Activated gamma-delta T cell treated with anti-CD3 and anti-CD28 coated beads, Interleukin-2, amount 50 U/mL, for 16 hours (primary cell): ENCODE measurements around the gene EMC10.

Experiments used
- DNase-seq: peaks from one replicate; pipeline ENCODE4 v3.0.0-alpha.2; 2020; ENCODE audit warnings: low read depth

EMC10 gene

DNA sequence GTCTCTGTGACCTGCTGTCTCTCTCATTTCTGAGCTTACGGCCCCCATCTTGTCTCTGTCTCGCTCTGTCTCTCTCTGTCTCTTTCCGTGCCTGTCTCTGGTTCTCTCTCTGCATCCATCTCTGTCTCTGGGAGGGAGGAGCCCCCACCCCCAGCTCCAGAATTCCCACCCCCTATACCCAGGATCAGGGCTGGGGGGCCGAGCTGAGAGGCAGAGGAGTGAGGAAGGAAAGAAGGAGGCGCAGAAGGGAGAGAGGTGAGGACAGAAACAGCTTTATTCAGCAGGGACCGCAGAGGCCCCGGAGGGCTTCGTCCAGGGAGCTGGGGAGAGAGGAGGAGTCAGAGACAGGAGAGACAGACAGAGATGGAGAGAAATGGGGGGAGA lies 20.7 kb downstream of the EMC10 start:
- DNase-seq: no peak

DNA sequence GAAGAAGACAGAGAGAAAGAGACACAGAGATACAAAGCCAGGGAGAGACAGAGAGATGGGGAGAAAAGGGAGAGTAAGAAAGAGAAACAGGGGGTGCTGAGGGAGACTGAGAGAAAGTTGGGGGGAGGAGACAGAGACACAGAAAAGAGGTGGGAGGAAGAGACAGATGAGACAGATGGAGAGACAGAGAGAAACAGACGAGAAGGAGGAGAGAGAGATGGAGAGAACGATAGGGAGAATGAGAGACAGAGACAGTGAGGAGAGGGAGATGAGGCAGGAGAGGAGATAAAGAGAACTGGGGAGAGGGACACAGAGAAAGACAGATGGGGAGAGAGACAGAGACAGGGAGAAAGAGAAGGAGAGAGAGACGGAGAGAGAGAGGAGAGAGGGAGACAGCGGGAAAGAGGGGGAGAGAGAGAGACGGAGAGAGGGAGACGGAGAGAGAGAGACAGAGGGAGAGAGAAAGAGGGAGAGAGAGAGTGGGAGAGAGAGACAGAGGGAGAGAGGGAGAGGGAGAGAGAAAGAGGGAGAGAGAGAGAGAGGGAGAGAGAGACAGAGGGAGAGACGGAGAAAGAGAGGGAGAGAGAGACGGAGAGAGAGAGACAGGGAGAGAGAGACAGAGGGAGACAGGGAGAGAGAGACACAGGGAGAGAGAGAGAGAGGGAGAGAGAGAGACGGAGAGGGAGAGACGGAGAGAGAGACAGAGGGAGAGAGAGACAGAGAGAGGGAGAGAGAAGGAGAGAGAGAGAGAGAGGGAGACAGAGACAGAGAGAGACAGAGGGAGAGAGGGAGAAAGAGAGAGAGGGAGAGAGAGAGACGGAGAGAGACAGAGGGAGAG lies 22.1 kb downstream of the EMC10 start:
- DNase-seq: no peak

DNA sequence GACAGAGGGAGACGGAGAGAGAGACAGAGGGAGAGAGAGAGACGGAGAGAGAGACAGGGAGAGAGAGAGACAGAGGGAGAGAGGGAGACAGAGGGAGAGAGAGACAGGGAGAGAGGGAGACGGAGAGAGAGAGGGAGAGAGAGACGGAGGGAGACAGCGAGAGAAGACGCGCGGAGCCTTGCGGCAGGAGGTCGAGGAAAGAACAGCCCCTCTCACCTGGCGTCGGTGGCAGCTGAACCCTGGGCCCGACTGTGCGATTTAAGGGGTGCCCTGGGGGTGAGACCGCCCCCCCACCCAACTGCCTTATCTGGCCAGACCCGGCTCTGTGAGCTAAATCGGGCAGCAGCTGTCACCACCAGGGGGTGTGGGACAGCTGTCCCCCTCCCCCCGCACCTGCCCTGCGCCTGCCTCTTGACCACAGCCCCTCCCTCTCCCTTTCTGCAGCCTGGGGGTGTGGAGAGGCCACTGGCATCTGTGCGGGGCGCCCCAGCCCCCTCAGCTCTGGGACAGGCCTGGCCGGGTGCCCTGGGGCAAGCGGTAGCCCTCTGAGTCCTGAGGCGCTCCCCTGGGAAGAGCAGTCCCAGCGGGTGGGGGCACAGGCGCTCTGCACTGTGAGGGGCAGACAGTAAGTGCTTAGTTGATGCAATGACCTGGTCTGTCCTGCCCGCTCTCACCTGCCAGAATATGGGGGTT lies 23.9 kb downstream of the EMC10 start:
- no peak for DNase-seq

DNA sequence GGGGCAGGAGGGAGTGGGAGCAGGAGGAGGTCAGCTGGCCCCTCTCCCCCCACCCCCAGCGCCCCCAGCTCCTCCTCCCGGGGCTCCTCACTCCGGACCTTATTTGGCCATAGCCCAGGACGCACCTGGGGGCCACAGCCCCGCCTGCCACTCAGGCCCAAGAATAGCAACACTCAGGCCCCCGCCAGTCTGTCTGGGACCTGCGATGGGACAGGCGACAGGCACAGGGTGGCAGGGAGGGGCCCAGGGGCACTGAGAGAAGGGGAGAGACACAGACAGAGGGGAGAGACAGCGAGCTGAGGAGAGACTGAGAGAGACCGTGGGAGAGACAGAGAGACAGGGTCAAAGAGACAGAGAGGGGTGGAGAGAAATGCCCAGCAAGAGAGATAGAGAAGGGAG lies 24.4 kb downstream of the EMC10 start:
- no peak for DNase-seq

DNA sequence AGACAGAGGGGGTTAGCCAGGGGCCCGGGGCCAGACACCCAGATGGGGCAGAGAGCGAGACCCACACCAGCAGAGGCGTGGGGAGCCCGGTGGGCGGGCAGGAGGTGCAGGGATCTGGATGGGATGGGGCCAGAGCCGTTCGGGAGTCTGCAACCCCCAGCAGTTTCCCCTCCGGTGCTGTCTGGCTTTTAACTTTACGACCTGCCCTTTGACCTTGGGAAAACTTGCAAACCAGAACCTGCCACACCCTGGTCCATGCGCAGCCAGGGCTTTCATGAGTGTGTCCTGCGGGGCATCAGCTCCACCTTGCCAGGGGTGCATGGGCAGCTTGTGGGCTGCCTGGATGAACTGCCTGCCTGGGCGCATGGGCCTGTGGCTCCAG lies 24.9 kb downstream of the EMC10 start:
- no peak for DNase-seq

DNA sequence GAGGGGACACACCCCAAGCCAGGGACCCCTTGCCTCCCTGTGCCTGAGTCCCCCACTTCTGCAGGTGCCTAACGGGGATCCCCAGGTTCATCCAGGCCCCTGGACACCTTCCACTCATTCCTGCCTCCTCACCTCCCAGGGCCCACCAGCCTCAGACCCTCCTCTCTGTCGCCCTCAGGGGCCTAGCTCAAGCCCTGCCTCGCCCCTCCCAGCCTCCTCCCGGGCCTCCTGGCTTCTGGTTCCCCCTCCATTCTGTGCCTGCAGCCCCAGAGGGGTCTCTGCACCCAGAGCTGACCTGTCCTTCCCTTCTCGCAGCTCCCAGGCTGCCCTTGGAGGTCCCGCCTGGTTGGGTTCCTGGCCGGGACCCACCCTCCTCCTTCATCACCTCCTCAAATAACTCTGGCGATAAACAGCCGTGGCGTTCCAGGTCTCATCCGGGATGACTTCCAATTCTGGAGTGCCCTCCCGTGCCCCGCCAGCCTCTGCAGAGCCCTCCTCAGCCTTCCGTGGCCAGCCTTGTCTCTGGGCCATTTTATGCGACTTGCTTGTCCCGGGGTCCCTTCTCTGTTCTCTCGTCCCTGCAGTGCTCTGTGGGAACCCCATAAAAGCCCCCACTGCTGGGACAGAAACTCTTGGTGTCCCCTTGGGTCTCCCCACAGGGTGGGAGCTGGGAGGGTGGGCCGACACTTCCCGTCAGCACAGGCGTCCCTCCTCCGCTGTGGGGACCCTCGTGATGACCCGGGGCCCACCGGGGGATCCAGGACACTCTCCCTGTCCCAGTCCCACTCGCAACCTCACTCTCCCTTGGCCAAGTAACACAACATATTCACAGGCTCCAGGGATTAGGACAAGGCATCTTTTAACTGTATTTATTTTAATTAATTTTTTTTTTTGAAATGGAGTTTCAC lies 25.5 kb downstream of the EMC10 start:
- DNase-seq: no peak

DNA sequence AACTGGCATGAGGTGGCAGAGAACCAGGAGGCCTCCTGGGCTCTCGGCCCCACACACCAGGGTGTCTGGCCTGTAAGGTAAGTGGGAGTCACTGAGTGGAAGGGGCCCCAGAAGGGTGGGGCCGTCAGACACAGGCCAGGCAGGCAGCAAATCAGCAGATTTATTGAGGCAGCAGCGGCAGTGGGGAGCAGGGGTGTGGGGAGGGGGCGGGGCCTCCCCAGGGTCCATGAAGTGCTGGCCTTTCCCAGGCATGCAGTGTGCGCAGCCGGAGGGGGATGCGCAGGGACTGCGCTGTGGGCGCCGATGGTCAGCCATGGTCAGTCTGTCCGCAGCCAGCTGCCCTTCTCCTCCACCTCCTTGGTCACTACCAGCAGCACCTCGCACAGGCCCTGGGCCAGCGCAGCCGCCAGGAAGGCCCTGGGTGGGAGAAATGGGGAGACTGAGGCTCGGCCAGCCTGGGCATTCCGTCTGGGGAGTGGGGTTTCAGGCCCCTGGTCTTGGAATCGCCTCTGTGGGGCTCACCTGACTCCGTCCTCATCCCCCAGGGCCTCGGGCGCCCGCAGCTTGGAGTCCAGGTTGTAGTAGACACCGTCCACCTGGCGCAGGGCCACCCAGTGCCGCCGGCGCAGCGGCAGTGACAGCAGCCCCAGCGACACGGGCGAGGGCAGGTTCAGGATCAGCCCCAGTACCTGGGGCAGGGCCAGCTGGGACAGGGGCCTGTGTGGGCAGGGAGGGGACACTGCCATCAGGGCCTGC lies 29.7 kb downstream of the EMC10 start:
- no peak for DNase-seq

DNA sequence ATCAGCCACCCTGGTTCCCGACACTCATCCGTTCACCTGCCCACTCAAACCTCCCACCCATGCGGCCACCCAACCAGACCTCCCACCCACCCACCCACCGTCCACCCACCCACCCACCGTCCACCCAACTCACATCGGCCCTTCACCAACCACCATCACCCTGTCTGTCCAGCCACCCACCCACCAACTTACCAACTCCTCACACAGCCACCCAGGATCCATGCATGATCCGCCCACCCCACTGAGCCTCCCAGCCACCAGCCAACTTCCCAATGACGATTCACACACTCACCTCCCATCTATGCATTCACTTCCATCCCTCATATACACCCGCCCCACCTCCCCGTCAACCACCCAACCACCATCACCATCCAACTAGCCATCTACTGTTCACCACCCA lies 30.4 kb downstream of the EMC10 start:
- DNase-seq: no peak

DNA sequence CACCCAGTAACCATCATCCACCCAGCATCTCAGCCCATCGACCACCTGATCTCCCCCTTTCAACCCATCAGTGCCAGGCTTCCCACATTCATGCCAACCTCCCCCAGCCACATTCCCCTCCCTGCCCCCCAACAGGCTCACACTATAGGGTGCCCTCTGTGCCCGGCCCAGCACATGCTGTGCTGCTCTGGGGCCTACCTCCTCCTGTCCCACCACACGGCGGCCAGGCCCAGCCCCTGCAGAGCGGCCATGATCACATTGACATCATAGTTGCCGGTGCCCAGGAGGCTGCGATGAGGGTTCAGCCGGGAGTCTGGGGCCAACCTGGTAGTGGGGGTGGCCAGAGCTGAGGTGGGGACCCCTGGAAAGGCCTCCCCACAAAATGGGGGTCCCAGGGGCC lies 31.1 kb downstream of the EMC10 start:
- no peak for DNase-seq

DNA sequence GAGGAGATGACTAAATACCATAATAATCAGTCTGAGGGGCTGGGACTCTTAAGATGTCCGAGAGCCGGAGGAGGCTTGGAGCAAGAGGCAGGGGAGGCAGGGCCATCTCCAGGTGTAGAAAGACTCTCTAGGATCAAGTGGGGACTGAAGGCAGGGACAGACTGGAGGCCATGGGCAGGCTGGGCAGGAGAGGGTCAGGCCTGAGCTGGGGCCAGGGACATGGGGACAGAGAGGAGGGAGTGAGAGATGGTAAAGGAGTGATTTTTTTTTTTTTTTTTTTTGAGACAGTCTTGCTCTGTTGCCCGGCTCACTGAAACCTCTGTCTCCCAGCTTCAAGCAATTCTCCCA lies 32.5 kb downstream of the EMC10 start:
- no peak for DNase-seq

DNA sequence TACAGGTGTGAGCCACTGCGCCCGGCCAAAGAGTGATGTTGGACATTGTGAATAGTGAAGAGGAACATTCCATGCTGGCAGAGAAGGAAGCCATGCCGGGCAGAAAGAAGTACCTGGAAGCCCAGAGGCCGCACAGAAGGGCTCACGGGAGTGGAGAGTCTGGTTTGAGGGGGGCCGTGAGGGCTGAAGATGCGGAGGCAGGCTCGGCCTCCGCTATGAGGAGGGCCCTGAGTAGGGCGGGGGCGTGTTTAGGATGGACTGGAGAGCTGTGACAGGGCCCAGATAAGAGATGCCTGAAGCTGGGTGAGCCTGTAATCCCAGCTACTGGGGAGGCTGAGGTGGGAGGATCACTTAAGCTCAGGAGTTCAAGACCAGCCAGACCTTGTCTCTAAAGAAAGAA lies 33.1 kb downstream of the EMC10 start:
- no peak for DNase-seq

DNA sequence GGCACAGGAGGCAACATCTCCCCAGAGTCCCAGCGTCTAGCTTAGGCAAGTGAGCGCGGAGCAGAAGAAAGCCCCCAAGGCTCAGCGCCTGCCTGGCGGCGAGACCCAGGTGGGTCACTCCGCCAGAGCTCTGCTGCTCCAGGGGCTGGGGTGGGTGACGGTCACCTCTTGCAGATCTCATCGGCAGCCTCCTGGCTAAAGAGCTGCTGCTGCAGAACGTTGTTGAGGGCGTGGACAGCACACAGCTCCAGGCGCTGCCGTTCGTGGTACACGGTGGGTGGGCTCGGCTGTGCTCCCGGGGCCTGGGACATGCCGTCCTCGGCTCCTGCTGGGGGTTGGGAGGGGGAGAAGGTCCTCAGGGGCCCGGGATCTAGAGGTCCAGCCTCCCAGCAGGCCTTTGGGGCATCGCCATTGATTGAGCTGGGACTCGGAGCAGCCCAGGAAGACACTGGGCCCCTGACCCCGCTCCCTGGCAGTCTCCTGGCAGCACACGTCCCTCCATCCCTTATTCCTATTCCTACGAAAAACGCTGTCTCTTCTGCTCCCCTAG lies 33.9 kb downstream of the EMC10 start:
- no peak for DNase-seq

DNA sequence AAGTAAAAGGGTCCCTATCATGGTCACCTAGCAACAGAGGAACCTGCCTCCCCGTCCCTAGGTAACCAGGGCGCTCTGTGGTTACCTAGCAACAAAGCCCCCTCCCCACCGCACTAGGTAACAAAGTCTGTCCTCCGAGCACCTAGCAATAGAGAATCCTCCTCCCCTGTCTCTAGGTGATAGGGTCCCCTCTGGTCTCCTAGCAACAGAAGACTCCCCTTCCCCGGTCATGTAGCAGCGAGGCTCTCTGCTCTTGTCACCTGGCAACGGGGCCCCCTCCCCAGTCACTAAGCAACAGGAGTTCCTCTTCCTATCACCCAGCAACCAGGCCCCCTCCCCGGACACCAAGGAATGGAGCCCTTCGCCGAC lies 34.4 kb downstream of the EMC10 start:
- no peak for DNase-seq

DNA sequence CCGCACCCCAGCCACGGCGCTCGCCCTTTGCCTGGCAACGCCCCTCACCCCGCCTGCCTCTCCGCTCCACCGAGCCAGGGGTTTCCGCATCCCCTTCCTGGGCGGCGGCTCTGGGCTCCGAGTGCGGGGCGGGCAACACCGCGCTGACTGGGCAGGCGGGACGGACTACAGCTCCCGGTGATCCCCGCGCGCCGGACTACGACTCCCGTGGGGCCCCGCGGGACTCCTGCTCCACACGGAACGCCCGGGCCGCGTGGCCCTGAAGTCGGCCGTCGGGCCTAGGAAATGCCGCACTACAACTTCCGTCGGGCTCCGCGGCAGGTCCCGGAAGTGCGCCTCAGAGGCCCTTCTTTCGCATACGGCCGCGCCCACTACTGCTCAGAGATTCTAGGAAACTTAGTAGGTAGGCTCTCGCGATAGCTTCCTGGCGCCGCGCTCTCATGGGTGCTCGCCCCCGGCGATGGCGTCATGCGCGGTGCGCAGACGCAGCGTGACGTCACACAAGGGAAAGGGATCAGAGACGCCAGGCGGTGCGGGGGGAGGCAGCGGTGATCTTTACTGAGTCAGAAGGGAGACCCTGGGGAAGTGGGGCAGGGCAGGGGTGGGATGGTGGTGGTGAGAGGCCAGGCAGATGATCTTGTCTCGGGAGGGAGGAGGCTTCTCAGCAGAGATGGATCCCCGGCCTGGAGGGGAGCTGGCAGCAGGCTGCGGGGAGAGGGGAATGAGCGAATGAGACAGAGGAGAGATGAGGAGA lies 34.9 kb downstream of the EMC10 start, which contains the start of gene JOSD2:
JOSD2 (minus strand) TSS at position 123 of the 754 bp plus-strand sequence. CDS start 760 bp downstream, outside the sequence.
- peak; percentile 93 for DNase-seq

DNA sequence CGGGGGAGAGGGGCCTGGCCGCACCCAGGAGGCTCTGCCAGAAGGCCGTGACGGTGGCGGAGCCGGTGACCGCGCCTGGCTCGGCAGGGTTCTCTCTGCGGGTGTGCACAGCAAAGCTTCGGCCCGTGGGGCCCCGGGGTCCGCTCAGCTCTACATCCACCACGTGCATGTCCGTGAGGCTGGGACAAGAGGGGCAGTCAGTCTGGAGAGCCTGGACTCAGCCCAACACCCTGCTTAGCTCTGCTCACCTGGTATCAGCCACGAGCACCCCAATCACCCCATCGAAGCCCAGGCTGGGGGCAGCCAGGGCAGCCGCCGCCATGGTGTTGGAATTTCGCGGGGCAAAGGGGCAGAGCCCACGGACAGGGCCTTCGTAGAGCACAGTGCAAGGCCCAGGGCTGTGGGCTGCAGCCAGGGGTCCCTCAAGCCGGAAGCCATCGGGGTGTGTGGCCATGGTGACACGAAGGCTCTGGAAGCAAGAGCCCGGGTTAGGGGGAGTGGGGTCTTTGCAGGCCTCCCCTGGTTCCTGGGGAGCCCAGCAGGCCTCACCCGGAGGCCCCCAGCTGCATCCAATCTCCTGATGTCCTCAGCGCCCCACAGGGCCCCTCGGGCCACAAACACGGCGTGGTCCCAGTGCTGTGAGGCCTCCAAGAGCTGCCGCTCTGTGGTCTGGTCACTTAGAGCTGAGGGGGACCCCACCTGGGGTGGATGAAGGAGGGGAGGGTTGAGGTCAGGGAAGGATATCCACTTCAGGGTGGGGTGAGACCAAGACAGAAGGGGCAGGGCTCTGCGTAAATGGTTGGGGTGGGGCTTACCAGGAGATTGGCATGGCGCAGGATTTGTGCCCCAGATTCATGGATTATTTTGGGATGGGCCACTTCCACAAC lies 36.0 kb downstream of the EMC10 start:
- DNase-seq: no peak

DNA sequence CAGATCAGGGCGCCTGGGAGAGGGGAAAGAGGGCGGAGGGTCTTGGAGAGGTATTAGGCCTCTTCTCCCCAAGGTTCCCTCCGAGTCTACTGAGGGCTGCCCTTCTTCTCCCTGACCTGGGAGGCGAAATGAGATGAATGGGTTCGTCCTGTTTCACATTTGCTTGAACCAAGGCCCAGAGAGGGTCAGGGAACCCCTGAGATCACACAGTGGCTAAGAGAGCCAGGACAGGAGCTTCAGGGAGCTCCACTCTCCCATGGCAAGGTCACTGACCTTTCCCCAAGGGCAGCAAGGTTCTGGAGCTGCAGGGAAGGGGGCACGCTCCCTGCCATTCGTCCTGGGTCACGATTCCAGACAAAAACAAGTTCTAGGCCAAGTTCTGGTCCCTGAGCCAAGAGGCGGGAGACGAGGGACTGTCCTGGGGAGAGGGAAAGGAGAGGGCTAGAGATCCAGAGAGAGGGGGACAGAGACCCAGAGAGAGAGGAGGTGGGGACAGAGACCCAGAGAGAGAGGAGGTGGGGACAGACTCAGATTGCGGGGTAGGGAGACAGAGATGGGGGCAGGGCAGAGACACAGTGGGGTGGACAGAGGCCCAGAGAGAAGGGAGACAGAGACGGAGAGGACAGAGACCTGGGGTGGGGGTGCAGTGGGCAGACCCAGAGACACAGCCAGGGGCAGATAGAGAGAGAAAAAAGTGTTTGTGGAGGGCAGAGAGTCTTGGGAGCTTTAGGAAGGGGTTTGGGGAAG lies 36.9 kb downstream of the EMC10 start:
- no peak for DNase-seq

DNA sequence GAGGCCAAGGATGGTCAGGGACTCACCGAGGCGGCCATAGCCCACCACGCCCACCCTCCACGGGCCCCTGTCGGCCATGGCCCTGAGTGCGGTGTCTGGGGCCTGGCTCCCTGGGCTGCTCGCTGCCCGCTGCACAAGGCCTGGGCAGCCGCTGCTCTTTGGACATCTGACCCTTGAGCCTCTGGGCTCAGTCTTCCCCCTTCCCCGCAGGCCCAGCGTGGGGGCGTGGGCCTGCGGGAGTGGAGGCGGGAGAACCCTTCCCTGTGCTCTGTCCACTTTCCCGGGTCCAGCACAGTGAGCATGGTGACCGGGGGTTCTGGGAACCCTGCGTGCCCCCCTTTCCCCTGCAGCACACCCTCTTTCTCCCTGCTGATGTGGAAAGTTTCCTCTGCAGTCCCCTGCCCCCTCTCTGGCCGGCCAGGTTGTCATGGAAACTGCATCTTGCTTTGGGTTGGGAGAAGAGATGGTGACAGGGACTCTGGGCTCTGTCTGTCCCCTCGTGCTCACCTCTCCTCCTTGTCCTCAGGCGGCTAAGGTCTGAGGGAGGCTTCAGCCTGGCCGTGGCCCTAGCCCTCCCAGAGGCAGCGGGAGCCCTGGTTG lies 37.5 kb downstream of the EMC10 start, which contains the start of gene ASPDH:
ASPDH (minus strand) TSS at position 168 of the 600 bp plus-strand sequence; CDS start at position 78, 90 bp downstream.
- DNase-seq: no peak

DNA sequence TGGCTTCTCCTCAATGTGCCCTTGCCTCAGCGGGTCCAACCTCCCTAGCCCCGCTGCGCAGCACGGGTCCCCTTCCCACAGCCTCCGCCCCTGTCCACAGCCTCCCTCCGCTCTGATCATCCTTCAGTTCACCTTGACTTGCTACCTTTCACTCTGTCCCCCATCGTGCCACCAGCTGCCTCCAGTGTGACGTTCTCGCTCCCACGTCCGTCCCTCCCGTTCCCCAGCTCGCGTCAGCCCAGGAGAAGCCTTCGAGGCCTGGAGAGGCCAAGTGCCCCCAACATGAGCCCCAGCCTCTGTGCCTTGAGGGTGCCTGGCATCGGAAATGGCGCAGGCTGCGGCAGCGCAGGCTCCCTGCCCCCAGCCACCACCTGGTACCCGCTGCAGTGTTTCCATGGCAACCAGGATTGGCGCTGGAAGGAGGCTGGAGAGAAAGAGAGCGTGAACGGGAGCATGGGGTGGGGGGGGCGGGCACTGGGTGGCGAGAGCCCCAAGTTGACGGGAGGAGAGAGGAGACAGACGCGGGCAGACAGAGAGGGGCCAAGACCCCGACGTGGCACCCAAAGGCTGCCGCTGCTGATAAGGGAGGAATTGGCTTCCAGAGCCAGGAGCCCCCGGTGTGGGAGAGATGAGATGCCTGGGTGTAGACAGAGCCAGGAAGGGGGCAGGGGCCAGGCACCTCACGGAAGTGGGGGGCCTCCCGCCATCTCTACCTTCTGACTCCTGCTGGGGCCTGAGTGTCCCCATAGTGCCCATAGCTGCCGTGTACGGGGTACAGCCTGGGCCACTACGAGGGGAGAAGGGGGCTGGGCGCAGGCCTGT lies 38.2 kb downstream of the EMC10 start:
- no peak for DNase-seq
